ENCODE data around the gene DGCR6.

- TF ChIP-seq PKNOX1 (IDR thresholded peaks at IDR 0.05) = no peak
- TF ChIP-seq FOXA1 (IDR thresholded peaks at IDR 0.05) = no peak
- TF ChIP-seq ELF4 (IDR thresholded peaks at IDR 0.05) = no peak
- no peak for TF ChIP-seq FOXK2 (IDR thresholded peaks at IDR 0.05)
- TF ChIP-seq ARNT (IDR thresholded peaks at IDR 0.05) = no peak
- TF ChIP-seq FOXM1 (IDR thresholded peaks at IDR 0.05; ENCODE audit: borderline replicate concordance) = no peak
- TF ChIP-seq CTBP1 (IDR thresholded peaks at IDR 0.05; ENCODE audit: borderline replicate concordance) = no peak
- no peak for TF ChIP-seq SP1 (IDR thresholded peaks at IDR 0.05)
These were observed 20.9 kb downstream of the DGCR6 start for GRCh38 chr22:18927020-18927419.
